ENCODE results near the gene ATP11C. TPM values are rescaled to one million over a fixed set of nuclear protein-coding genes. Genes with fewer than 3 reads are reported as not detected.

ATP11C gene
- total and polyA plus RNA-seq, 2 experiments from 2014 or later = 8.5 to 22.3 TPM

DNA sequence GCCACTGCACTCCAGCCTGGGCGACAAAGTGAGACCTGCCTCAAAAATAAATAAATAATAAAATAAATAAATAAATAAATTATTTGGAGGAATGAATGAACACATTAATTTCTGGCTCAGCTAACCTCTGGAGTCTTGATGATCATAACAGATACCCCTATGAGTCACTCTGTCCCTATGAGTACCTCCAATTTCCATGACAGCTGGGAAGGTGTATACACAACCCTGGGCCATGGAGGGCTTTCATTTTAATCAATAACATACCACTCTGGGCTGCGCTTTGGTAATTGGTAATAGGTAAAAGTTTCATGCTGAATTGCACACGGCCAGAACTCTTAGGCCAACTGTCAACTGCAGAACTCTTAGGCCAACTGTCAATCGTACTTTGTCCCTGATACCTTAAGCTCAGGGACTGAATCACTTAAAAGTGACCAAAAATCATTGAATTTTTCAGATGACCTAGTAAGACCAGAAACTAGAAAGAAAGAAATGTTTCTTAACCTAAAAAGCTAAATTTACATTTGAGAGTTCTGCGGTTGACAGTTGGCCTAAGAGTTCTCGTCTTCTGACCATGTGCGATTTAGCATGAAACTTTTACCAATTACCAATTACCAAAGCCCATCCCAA is 112.4 kb downstream of the ATP11C start:
- 86% methylated on average over 7 of the region's 7 CpGs for WGBS (ENCODE audit: low lambda C conversion rate, missing lambda C conversion rate)
- H3K79me2 ChIP-seq = no peaks in the 10 kb centered on the region
- H3K4me2 ChIP-seq = no peak overlapping the region
- H3K36me3 ChIP-seq (replicated peaks; ENCODE audit: insufficient read depth, low read depth) = no peaks in the 10 kb centered on the region
- no peak overlapping the region for H3K27ac ChIP-seq
- TF ChIP-seq EZH2phosphoT487 (IDR thresholded peaks at IDR 0.05; ENCODE audit: low read depth, severe bottlenecking, unreplicated experiment) = no peak
- TF ChIP-seq EZH2 (IDR thresholded peaks at IDR 0.05; ENCODE audit: borderline replicate concordance) = no peak
- TF ChIP-seq, protein P1, sequence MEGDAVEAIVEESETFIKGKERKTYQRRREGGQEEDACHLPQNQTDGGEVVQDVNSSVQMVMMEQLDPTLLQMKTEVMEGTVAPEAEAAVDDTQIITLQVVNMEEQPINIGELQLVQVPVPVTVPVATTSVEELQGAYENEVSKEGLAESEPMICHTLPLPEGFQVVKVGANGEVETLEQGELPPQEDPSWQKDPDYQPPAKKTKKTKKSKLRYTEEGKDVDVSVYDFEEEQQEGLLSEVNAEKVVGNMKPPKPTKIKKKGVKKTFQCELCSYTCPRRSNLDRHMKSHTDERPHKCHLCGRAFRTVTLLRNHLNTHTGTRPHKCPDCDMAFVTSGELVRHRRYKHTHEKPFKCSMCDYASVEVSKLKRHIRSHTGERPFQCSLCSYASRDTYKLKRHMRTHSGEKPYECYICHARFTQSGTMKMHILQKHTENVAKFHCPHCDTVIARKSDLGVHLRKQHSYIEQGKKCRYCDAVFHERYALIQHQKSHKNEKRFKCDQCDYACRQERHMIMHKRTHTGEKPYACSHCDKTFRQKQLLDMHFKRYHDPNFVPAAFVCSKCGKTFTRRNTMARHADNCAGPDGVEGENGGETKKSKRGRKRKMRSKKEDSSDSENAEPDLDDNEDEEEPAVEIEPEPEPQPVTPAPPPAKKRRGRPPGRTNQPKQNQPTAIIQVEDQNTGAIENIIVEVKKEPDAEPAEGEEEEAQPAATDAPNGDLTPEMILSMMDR (IDR thresholded peaks at IDR 0.05; ENCODE audit: poor library complexity) = no peak
- H4K20me1 ChIP-seq (ENCODE audit: insufficient read depth, poor library complexity, severe bottlenecking) = no peaks in the 10 kb centered on the region
- no peaks in the 10 kb centered on the region for H3K9me3 ChIP-seq (ENCODE audit: low read depth)
- no peaks in the 10 kb centered on the region for H3K9me2 ChIP-seq (replicated peaks; ENCODE audit: insufficient read depth)
- no peaks in the 10 kb centered on the region for H3K27me3 ChIP-seq
- no peak for DNase-seq (ENCODE audit: low spot score)
- no peak overlapping the region for H3K4me3 ChIP-seq
- no peak overlapping the region for H2AFZ ChIP-seq
- H3K4me1 ChIP-seq (ENCODE audit: insufficient read depth) = no peaks in the 10 kb centered on the region

DNA sequence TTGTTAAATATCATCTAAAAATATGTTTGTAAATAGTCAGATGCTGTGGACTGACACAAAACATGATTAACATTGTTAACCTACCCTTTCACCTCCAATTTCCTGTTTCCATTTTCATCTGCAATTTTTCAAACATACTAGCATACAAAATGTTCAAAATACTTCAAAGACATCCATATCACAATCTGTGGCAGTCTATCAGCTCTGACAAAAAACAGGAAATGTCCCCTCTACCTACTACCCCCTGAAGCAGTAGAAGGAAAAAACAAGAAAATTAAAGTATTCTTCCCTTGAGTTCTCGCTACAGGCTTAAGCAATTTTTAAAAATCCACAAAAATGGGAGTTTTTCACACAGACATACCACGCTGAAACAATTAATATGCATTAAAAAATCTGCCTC is 116.6 kb downstream of the ATP11C start:
- Histone ChIP-seq H3K4me1 (ENCODE audit: insufficient read depth) (no peaks in the 10 kb centered on the region), H2AFZ (no peak overlapping the region), H4K20me1 (ENCODE audit: insufficient read depth, poor library complexity, severe bottlenecking) (no peaks in the 10 kb centered on the region), H3K4me2 (no peak overlapping the region), H3K9me3 (ENCODE audit: low read depth) (no peaks in the 10 kb centered on the region), H3K27ac (no peak overlapping the region), H3K79me2 (no peaks in the 10 kb centered on the region), H3K9me2 (replicated peaks; ENCODE audit: insufficient read depth) (no peaks in the 10 kb centered on the region), H3K4me3 (no peak overlapping the region), H3K27me3 (no peaks in the 10 kb centered on the region), H3K36me3 (replicated peaks; ENCODE audit: insufficient read depth, low read depth) (no peaks in the 10 kb centered on the region)
- no peak for DNase-seq (ENCODE audit: low spot score)
- 34% methylated on average over 2 of the region's 2 CpGs for WGBS (ENCODE audit: low lambda C conversion rate, missing lambda C conversion rate)
- TF ChIP-seq, protein P1 (IDR thresholded peaks at IDR 0.05; ENCODE audit: poor library complexity) = no peak
- no peak for TF ChIP-seq EZH2phosphoT487 (IDR thresholded peaks at IDR 0.05; ENCODE audit: low read depth, severe bottlenecking, unreplicated experiment)
- TF ChIP-seq EZH2 (IDR thresholded peaks at IDR 0.05; ENCODE audit: borderline replicate concordance) = no peak

GRCh38 chrX:139815771-139816170 is 117.1 kb downstream of the ATP11C start:
- no peaks in the 10 kb centered on the region for H3K4me1 ChIP-seq (ENCODE audit: insufficient read depth)
- DNase-seq (ENCODE audit: low spot score) = no peak
- H3K27ac ChIP-seq = no peak overlapping the region
- H3K4me2 ChIP-seq = no peak overlapping the region
- H4K20me1 ChIP-seq (ENCODE audit: insufficient read depth, poor library complexity, severe bottlenecking) = no peaks in the 10 kb centered on the region
- no peaks in the 10 kb centered on the region for H3K9me2 ChIP-seq (replicated peaks; ENCODE audit: insufficient read depth)
- H3K79me2 ChIP-seq = no peaks in the 10 kb centered on the region
- H2AFZ ChIP-seq = no peak overlapping the region
- no peak overlapping the region for H3K4me3 ChIP-seq
- H3K27me3 ChIP-seq = no peaks in the 10 kb centered on the region
- TF ChIP-seq, protein P1 (IDR thresholded peaks at IDR 0.05; ENCODE audit: poor library complexity) = no peak
- TF ChIP-seq EZH2 (IDR thresholded peaks at IDR 0.05; ENCODE audit: borderline replicate concordance) = no peak
- TF ChIP-seq EZH2phosphoT487 (IDR thresholded peaks at IDR 0.05; ENCODE audit: low read depth, severe bottlenecking, unreplicated experiment) = no peak
- no peaks in the 10 kb centered on the region for H3K36me3 ChIP-seq (replicated peaks; ENCODE audit: insufficient read depth, low read depth)
- H3K9me3 ChIP-seq (ENCODE audit: low read depth) = no peaks in the 10 kb centered on the region
- 74% methylated on average over 1 of the region's 1 CpG for WGBS (ENCODE audit: low lambda C conversion rate, missing lambda C conversion rate)

Data from hepatocyte (in vitro differentiated cells).